Measurements from ENCODE around the gene SSR2.

DNA sequence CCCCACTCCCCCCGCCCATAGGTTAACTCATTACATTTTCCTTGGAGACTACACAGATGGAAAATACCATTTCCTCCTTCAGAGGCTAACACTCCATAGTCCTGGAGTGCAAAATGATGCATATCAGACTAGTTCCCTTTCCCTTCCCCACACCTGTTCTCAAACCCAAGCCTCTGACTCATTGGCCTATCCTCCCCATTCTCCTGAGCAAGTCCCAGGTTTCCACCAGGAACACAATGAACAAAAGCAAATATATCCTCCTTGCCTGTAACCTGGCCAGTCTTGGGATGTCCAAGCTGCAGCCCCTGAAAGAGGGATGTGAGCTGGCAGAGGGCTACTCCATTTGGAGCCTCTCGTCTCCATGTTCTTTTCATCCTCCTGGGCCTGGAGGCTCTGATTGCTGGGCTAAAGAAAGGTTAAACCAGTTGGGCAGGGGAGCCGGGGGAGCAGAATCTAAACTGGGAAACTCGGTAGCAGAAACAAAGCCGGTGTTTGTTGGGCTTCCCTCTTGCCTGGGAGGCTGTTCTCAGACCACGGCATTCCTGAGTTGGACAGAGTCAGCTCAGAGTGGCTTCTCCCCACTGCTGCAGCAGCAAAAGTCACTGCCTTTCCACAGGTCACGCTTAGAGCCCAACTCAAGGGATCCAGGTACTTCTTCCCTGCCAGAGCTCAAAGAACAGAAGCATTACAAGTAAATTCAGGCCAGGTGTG lies 13.9 kb downstream of the SSR2 start:
- TF ChIP-seq EZH2 (IDR thresholded peaks at IDR 0.05), result no peak
- TF ChIP-seq POLR2AphosphoS5 (IDR thresholded peaks at IDR 0.05; ENCODE audit: borderline replicate concordance, low read depth, low read length), result no peak
- no peak for TF ChIP-seq FOXP2 (optimal IDR thresholded peaks at IDR 0.05; ENCODE audit: control extremely low read depth, extremely low read length, insufficient read depth)

Measured in SK-N-MC (cell line).